ENCODE results near the gene ANXA6.
A peak's percentile ranks its signal among the peaks of the same experiment; 100 is the strongest.
"Not testable (repeated sequence)": the region's sequence is repeated elsewhere in the genome, so short reads cannot be mapped to it uniquely, and the experiment has no call there.

The ANXA6 gene

GRCh38 chr5:151181818-151182523 is 24.4 kb upstream of the ANXA6 start:
- DNase-seq (ENCODE audit: low read depth in 2 of 2), result no peak

- DNase-seq (ENCODE audit: low read depth in 2 of 2), result no peak
Measured at GRCh38 chr5:151180291-151180690, 22.7 kb upstream of the ANXA6 start.

GRCh38 chr5:151179489-151179840 is 21.9 kb upstream of the ANXA6 start:
- no peak for DNase-seq (ENCODE audit: low read depth in 2 of 2)

- DNase-seq (ENCODE audit: low read depth in 2 of 2), result no peak
Measured at GRCh38 chr5:151178777-151179488, 21.4 kb upstream of the ANXA6 start.

- no peak for DNase-seq (ENCODE audit: low read depth in 2 of 2)
Measured at GRCh38 chr5:151178372-151178771, 20.8 kb upstream of the ANXA6 start.

- not testable (repeated sequence) for DNase-seq (ENCODE audit: low read depth in 2 of 2)
Measured at GRCh38 chr5:151176268-151176667, 18.7 kb upstream of the ANXA6 start.

GRCh38 chr5:151174612-151175101 is 17.1 kb upstream of the ANXA6 start:
- DNase-seq (ENCODE audit: low read depth in 2 of 2), result no peak

- DNase-seq (ENCODE audit: low read depth in 2 of 2), result no peak
Measured at GRCh38 chr5:151173711-151174611, 16.4 kb upstream of the ANXA6 start.

- DNase-seq (ENCODE audit: low read depth in 2 of 2), result no peak
Measured at GRCh38 chr5:151171529-151171928, 13.9 kb upstream of the ANXA6 start.

- no peak for DNase-seq (ENCODE audit: low read depth in 2 of 2)
Measured at GRCh38 chr5:151168602-151169344, 11.2 kb upstream of the ANXA6 start.

GRCh38 chr5:151167022-151167421 is 9.4 kb upstream of the ANXA6 start:
- no peak for DNase-seq (ENCODE audit: low read depth in 2 of 2)

GRCh38 chr5:151164687-151165392 is 7.3 kb upstream of the ANXA6 start:
- peak; percentile 57 to 66 for DNase-seq (ENCODE audit: low read depth in 2 of 2)

GRCh38 chr5:151162776-151163175 is 5.2 kb upstream of the ANXA6 start:
- DNase-seq (ENCODE audit: low read depth in 2 of 2), result no peak

GRCh38 chr5:151159649-151160373 is 2.2 kb upstream of the ANXA6 start:
- no peak for DNase-seq (ENCODE audit: low read depth in 2 of 2)

- no peak for DNase-seq (ENCODE audit: low read depth in 2 of 2)
Measured at GRCh38 chr5:151158287-151158661, 695 bp upstream of the ANXA6 start.

- DNase-seq (ENCODE audit: low read depth in 2 of 2), result no peak
Measured at GRCh38 chr5:151156507-151157420, 815 bp downstream of the ANXA6 start.

GRCh38 chr5:151155775-151156506 is 1.6 kb downstream of the ANXA6 start:
- DNase-seq (ENCODE audit: low read depth in 2 of 2), result no peak

Measured in activated CD8-positive, alpha-beta memory T cell treated with anti-CD3 and anti-CD28 coated beads for 4 hours (primary cell).